Esophagus squamous epithelium (tissue), 4 donors: ENCODE results near the gene CEP112.

Source experiments
- CTCF ChIP-seq, 6 experiments: fragments of 450-650 bp in 4 of 6; fragments of 200-600 bp in 2 of 6; sonication (generic) in 2 of 6; IDR thresholded peaks; one replicate each; pipeline ENCODE4 v1.5.1; 2016 to 2019; ENCODE audit warnings: antibody characterized with exemption in 6 of 6, mild to moderate bottlenecking in 4 of 6, moderate library complexity in 4 of 6
- POLR2A ChIP-seq, 4 donors: fragments of 450-650 bp; IDR thresholded peaks; one replicate each; pipeline ENCODE4 v1.6.1; 2017; ENCODE audit warnings: antibody characterized with exemption in 4 of 4, mild to moderate bottlenecking in 4 of 4, moderate library complexity in 3 of 4

DNA sequence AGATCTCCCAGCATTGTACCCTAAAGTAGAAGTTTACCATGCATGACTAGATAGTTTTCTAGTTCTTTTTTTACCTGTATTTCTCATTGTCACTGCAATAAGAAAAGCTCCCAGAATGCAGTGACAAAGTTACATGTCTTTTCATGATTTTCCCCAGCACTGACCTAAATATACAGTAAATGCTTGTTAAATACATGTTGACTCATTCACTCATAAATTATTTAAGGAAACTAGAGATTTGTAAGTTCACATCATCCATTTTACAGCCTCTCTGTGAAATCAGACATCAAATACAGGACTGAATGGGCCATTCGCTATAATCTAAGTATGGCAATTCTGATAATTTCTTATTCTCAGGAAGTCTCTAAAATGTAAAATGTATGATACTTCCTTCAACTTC is 371.6 kb downstream of the CEP112 start:
- TF ChIP-seq POLR2A (IDR thresholded peaks at IDR 0.05) = no peak
- no peak for TF ChIP-seq CTCF (IDR thresholded peaks at IDR 0.05)
